Lower leg skin (tissue), 3 donors: Measurements from ENCODE around the gene GALNT18.

Experiments used
- CTCF ChIP-seq, 3 donors: fragments of 450-650 bp; IDR thresholded peaks; one replicate each; pipeline ENCODE4 v1.5.1; 2016; ENCODE audit warnings: antibody characterized with exemption in 3 of 3, mild to moderate bottlenecking in 3 of 3, moderate library complexity in 2 of 3
- POLR2A ChIP-seq, 2 donors: fragments of 450-650 bp; IDR thresholded peaks; one replicate each; pipeline ENCODE4 v1.6.1; 2016 to 2017; ENCODE audit warnings: antibody characterized with exemption in 2 of 2, mild to moderate bottlenecking in 1 of 2, moderate library complexity in 1 of 2

DNA sequence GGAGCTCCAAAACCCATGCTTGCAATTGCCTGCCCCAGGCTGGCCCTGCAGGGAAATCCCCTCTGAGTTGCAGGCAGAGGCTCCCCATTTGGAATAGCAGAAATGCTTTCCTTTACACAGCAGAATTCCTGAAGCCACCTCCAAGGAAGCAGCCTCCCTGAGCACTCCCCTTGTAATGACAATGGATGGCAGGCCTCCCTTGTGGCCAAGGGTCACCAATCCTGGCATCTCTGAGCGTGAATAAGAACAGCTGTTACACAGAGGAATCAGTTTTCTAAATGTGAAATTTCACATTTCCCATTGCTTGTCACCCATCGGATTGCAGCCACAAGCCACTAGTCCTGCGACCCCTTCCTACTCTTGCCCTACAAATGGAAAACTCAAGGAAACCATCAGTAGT, 107.6 kb downstream of the GALNT18 start:
- TF ChIP-seq CTCF (IDR thresholded peaks at IDR 0.05) (no peak), POLR2A (IDR thresholded peaks at IDR 0.05) (no peak)
